GM12892 (cell line): ENCODE data around the gene EIF4G1.
A peak's percentile ranks its signal among the peaks of the same experiment; 100 is the strongest.
"Not testable (repeated sequence)": the region's sequence is repeated elsewhere in the genome, so short reads cannot be mapped to it uniquely, and the experiment has no call there.

ENCODE experiments used
- DNase-seq: peaks from one replicate; pipeline ENCODE4 v3.0.0; 2011; ENCODE audit not compliant: insufficient read length
- FAIRE-seq: peaks from 2 replicates; lab custom pipeline; 2011; peaks lifted over from hg19 to GRCh38; lab: Jason Lieb, UNC
- POLR2A ChIP-seq: IDR thresholded peaks from 2 replicates; pipeline ENCODE4 v1.6.1; 2011; ENCODE audit warnings: low read depth, low read length, control low read depth
- POLR2AphosphoS5 ChIP-seq: IDR thresholded peaks from 2 replicates; pipeline ENCODE4 v1.6.1; 2011; ENCODE audit warnings: low read depth, low read length, control low read depth
- TAF1 ChIP-seq: IDR thresholded peaks from 2 replicates; pipeline ENCODE4 v1.6.1; 2011; ENCODE audit warnings: low read depth, mild to moderate bottlenecking, control low read depth, low read length, borderline replicate concordance

Gene EIF4G1

GRCh38 chr3:184336547-184337398 lies 22.4 kb downstream of the EIF4G1 start:
- DNase-seq (no peak), FAIRE-seq (no peak)
- TF ChIP-seq POLR2AphosphoS5 (no peak), TAF1 (no peak), POLR2A (no peak)

GRCh38 chr3:184337399-184337714 lies 23.0 kb downstream of the EIF4G1 start, which contains the start of gene FAM131A:
TSS of gene FAM131A (plus strand) at chr3:184337600. CDS start at chr3:184337631, 31 bp downstream.
- DNase-seq (no peak), FAIRE-seq (no peak)
- TF ChIP-seq POLR2A (no peak), POLR2AphosphoS5 (no peak), TAF1 (no peak)

GRCh38 chr3:184337981-184338380 lies 23.6 kb downstream of the EIF4G1 start:
- TF ChIP-seq POLR2A (no peak), TAF1 (no peak), POLR2AphosphoS5 (no peak)
- no peak for FAIRE-seq
- no peak for DNase-seq

- no peak for TF ChIP-seq POLR2A
- TF ChIP-seq POLR2AphosphoS5: no peak
- no peak for TF ChIP-seq TAF1
- no peak for FAIRE-seq
These were observed 24.1 kb downstream of the EIF4G1 start for GRCh38 chr3:184338511-184338945.

GRCh38 chr3:184339001-184339400 lies 24.6 kb downstream of the EIF4G1 start:
- FAIRE-seq: no peak
- DNase-seq: no peak

More at GRCh38 chr3:184338511-184338945, 24.1 kb downstream of the EIF4G1 start:
- DNase-seq: no peak

GRCh38 chr3:184339451-184340135 lies 25.2 kb downstream of the EIF4G1 start:
- not testable (repeated sequence) for FAIRE-seq, DNase-seq

More at GRCh38 chr3:184339001-184339400, 24.6 kb downstream of the EIF4G1 start:
- TF ChIP-seq TAF1 (no peak), POLR2AphosphoS5 (no peak), POLR2A (no peak)

- FAIRE-seq: no peak
- TF ChIP-seq POLR2AphosphoS5: no peak
- TF ChIP-seq POLR2A: no peak
- TF ChIP-seq TAF1: no peak
- DNase-seq: no peak
These were observed 27.5 kb downstream of the EIF4G1 start for GRCh38 chr3:184341925-184342324.

GRCh38 chr3:184343200-184343876 lies 28.9 kb downstream of the EIF4G1 start:
- TF ChIP-seq POLR2A (no peak), TAF1 (no peak), POLR2AphosphoS5 (no peak)
- FAIRE-seq: no peak
- DNase-seq: no peak

- TF ChIP-seq TAF1 (no peak), POLR2A (no peak), POLR2AphosphoS5 (no peak)
- no peak for DNase-seq
- no peak for FAIRE-seq
These were observed 30.3 kb downstream of the EIF4G1 start for GRCh38 chr3:184344579-184345316.

- FAIRE-seq (no peak), DNase-seq (peak; percentile 48)
- TF ChIP-seq POLR2A (no peak), TAF1 (no peak), POLR2AphosphoS5 (no peak)
These were observed 31.1 kb downstream of the EIF4G1 start for GRCh38 chr3:184345317-184346144.
